HG03095 (cell line): Measurements from ENCODE around the gene ATP8B3.

Experiments used
- ATAC-seq: cut with Tn5 transposase; IDR thresholded peaks from one replicate; pipeline ENCODE4 v1.9.1; 2021; ENCODE audit warnings: moderate library complexity; ENCODE audit not compliant: unreplicated experiment

The ATP8B3 gene

DNA sequence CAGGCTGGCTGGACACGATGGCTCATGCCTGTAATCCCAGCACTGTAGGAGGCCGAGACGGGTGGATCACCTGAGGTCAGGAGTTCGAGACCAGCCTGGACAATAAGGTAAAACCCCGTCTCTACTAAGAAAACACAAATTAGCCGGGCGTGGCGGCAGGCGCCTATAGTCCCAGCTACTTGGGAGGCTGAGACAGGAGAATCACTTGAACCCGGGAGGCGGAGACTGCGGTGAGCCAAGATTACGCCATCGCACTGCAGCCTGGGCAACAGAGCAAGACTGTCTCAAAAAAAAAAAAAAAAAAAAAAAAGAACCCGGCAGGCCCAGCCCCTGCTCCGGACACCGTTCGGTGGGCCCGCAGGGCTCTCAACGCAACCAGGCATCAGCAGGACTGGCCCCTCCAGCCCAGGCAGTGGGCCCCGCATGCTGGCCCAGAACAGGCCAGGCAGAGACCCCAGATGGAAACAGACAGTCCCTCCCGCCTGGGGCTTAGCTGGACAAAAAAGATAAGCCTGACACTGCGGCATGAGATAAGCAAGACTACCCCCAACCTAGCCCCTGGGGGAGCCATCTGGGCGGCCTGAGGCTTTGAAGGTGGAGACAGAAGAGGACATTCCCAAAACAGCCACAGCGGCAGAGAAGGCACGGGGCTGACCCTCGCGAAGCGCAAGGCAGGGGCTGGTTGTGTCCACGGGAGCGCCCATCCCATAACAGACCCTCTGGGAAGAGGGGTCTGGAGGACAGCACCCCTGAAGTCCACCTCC is 24.6 kb upstream of the ATP8B3 start:
- no peak for ATAC-seq

DNA sequence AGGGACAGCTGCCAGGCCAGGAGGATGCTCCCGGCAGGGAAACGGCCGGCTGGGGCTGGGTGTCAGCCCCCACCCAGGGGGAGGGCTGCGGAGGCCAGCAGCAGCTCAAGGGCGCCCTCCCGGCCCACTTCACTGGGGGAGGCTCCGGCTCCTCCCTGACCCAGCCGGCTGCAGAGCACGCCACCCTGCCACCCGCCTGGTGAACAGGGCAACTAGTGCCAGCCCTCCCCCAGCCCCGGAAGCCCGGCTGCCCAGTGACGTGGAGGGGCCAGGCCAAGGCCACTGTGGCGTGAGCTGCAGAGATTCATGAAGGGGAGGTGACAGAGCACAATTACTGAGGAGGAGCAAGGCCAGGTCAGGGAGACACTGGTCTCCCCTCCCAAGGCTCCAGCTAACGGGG is 21.5 kb upstream of the ATP8B3 start:
- no peak for ATAC-seq

DNA sequence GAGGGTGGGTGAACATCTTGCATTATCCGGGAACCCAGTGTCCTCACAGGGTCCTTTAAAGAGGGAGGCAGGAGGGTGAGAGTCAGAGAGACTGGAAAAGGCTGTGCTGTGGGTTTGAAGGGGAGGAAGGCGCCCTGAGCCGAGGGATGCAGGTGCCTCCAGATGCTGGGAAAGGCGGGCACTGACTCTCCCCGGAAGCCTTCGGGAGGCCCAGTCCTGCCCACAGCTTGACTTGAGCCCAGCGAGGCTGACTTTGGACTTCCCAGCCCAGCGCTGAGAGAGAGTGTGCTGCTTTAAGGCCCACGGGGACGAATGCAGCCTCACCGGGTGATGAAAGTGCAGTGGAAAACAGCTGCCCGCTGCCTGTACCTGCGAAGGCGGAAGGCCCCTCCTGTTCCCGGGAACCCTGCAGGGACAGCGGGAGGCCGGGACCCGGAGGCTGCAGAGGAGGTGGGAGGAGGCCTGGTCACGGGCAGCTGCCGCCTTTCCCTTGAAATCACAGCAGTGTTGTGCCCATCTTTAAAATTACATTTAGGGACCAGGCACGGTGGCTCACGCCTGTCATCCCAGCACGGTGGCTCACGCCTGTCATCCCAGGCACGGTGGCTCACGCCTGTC is 20.1 kb upstream of the ATP8B3 start:
- no peak for ATAC-seq

DNA sequence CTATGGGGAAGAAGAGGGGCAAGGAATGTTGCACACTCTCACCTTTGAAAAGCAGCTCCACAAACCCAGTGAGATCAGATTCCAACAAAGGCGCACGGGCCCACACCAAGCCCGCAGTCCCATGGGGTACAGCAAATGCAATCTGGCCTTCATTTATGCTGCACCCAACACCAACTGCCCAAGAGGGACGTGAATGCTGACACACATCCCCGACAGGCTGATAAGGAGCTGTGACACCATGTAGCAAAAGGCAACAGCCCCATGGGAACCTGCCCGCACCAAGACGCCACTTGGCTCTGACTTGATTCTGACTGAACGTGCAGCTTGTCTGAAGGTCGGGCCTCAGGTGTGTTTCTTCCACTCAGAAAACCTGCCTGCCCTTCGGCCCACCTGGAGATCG is 18.9 kb upstream of the ATP8B3 start:
- ATAC-seq, result no peak

DNA sequence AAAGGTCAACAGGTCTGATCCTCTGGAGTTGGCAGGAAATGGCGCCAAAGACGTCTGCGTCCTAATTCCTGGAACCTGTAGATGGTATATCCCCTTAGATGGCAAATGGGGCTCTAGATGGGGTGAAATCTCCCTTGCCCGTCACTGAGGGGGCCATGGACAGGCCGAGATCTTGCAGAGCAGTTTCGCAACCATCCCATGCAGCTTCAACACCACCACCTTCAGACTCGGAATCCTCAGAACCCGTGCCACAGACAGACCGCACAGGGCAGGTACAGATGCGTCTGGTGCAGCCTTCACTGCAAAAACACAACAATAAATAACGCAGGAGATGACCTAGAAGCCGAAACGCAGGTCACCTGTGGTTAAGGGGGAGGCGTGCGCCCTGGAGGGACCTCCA is 18.5 kb upstream of the ATP8B3 start:
- no peak for ATAC-seq

DNA sequence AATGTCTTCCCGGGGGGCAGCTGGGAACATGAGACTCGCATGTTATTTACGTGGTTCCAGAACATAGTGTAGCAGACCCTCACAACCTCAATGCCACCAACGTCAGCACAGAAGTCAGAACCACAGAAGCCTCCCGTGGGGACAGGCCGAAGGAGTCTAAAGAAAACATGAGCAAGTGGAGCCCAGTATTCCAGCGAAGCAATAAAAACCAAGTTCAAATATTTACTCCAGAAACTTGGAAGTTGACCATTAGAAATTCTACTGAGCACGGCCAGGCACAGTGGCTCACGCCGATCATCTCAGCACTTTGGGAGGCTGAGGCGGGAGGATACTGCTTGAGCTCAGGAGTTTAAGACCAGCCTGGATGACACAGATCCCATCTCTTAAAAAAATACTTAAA is 17.9 kb upstream of the ATP8B3 start:
- no peak for ATAC-seq

DNA sequence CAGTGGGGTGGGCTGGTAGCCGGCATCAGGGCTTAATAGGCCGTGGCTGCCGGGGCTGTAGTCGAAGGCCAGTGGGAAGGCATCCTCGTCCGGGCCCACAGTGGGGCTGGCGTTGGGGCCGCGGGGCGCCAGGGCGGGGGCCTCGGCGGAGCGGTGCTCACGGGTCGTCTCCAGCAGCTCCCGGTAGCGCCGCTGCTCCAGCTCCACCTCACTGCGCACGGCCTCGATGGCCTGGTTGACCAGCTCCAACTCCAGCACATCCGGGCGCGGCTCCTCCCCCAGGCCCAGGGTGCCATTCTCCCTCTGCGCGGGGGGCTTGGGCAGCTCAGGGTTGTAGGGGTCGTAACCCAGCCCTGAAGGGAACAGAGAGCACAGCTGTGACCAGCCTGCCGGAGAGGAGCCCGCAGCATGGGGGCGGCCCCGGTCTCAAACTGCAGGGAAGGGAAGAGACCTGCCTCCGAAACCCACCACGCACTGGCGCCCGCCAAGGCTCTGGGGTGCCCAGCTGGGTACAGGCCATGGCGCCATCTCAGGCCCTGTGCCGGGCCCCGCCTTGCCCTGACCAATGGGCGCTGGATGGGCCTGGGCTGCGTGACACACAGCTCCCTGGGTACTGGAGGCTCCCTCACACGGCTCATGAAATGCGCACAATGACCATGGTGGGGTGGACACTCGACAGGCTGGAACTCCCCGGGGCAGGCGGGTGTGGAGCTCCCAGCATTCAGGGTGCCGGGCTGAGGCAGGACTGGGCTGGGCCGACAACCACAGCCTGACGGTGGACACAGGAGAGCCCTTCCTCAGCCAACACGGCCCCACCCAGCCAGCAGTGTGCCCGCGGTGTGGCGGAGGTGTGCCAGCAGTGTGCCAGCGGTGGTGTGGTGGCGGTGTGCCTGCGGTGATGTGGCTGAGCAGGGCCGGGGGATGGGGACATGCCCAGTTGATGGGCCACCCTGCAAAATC is 16.5 kb upstream of the ATP8B3 start:
- ATAC-seq, result no peak

DNA sequence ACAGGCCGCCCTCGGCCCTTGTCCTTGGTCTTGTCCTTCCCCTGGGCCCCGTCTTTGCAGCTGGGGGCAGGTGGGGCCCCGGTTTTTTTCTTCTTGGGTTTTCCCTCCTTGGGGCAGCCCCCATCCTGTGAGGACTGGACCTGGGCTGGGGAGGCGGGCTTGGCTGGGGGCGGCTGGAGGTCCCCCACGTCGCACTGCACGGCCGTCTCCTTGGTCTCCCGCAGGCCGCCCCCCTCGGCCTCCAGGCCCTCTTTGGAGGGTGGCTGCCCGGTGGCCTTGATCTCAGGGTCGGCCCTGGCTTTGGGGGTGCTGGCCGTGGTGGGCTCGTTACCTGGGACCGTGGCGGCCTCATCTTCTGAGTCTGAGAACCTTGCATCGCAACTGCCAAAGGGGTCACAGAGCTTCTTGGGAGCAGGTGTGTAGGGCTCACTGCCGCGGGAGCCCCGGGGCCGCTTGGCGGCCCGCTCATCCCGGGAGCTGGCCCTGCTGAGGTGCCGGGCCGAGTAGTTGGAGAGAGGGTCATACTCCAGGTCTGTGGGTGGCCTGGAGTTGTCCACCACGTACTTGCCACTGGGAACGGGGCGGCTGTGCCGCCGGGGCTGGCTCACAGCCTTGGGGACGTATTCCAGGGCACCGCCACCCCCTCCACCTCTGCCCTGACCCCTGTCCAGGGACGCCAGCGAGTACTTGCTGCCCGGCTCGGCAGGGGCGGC is 15.6 kb upstream of the ATP8B3 start:
- ATAC-seq, result no peak

DNA sequence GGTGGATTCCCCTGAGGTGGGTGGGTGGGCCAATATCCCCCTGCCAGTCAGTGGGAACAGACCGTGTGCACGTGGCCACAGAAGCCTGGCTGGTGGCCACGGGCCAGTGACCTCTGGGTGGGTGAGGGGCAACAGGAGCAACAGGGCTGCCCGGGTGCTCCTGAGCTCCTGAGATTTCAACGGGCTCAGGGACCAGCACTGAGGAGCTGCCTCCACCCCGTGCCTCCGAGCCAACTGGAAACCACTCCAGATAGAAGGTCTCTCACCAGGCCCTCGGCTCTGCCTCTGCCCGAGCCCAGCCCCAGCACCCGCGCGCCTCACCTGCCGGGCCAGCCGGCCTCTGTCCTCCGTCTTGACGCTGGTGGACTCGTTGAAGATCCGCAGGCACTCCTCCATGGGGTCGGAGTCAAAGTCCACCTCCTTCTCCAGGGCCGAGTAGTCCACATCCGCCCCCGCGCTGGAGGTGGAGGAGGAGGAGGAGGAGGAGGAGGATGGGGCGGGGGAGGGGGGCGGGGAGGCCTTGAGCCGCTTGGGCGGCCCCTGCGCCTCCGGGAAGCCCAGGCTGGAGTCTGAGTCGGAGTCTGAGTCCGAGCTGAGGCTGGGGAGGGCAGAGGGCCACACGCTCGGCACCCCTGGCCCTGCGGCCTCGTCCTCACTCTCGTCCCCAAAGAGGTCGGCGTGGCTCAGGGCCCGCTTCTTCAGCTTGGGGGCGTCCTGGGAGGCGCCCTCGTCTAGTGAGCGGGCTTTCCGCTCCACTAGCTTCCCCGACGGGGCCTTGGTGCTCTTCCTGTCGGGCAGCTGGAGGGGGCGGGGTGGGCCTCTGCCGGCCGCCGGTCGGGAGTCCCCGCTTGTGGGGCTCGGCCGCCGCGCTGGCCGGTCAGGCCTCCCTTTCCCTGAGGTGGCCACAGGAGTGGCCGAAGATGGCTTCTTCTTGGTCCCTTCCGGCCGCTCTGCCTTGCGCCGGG is 14.8 kb upstream of the ATP8B3 start:
- no peak for ATAC-seq

DNA sequence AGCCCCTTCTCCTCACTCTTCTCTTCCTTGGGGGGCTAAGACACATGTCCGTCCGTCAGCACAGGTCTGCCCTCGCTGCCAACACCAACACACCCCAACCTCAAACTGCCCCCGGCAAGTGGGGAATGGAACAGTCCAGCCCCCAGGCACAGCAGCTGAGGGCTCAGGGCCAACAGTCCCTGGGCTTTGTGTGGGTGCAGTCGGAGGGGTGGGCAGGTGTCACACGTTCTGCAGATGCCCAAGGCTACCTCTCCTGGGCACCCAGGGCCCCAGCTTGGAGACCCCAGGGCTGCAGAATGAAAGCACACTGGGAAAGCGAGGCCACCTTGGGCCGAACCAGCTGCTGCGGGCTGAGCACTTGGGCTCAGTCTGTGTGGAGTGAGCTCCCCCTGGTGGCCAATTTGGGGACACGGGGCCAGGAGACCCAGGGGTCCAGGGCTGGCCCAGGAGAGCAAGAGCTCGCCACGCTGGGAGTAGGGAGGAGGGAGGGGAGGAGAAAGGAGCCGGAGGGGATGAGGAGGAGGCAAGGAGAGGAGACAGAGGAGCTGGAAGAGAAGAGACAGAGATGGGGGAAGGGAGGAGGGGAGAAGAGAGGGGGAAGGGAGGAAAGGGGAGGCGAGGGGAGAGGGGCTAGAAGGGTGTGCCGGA is 14.0 kb upstream of the ATP8B3 start:
- ATAC-seq, result no peak

DNA sequence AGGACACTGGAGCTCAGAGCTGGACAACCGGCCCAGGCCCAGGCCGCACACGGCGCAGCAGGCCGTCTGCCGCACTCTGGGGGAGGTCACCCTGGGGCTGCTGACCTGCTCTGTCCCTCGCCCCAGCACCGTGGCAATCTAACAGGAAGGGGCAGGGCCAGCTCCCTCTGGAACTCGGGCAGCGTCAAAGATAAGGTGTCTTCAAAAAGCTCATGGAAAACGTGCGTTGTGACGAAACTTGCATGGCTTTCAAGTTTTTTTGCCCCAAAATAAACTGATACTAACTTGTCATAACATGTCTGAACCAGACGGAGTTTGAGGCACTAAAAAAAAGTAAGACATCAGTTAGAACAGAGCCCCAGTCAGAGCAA is 12.2 kb upstream of the ATP8B3 start:
- ATAC-seq, result no peak

DNA sequence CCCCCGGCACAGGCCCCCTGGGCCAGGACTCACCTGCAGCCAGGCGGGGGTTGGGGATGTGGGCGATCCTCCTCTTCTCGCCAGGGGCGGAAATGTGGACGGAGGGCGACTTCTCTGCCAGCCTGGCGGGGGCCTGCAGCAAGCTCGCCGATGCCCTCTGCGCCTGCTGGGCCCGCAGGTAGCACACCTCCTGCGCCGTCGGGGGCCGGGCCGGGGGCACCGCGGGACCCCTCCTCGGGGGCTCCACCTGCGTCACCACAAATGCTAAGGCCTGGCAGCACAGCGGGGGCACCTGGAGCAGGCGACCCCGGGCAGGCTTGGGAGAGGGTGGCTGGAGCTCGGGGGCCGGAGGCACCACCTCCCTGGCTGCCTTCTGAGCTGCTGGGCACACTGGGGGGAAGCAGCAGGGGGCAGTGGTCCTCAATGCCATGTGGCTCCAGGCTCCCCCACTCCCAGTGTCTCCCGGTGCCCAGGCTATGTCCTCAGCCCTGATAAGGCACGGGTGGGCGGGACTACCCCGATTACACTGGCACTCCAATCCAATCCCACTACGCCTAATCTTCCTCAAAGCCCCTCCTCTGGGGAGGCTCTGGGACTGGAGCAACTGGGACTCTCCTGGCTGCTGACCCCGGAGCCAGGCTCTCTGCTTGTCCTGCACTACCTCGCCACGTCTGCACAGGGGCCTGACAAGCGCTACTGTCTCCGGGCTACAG is 11.6 kb upstream of the ATP8B3 start:
- no peak for ATAC-seq

DNA sequence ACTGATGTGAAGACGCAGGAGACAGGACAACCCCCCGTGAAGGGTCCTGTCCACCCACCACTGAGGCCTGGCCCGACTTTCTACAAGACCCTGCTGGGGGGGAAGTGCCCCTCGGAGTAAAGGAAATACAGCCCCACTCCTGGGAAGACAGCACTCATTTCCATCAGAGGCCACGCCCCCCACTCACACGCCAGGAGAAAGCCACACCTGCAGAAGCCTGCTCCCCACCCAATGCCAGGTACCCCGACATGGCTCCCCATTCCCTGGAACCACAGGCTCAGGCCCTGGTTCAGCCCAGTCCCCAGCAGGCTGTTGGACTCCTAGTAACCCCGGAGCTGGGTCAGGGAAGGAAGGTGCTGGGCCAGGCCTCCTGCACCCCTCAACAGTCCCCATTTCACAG is 10.9 kb upstream of the ATP8B3 start:
- ATAC-seq, result no peak

DNA sequence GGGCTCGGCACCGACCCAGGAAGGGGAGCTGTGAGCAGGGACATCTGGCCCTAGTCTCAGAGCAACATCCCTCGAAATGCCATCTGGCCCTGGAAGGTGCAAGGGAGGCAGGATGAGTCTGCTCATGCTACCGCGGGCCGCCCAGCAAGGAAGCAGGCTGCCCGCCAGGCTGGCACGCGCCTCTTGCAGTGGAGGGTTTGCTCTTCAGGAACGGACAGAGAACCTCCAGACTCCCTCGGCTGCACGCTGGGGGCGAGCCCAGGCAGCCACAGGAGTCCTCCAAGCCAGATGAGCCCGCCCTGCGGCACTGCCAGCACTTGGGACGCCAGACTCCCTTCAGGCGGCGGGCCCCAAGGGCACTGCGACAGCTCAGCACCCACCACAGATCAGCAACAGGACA is 10.1 kb upstream of the ATP8B3 start:
- ATAC-seq, result no peak

DNA sequence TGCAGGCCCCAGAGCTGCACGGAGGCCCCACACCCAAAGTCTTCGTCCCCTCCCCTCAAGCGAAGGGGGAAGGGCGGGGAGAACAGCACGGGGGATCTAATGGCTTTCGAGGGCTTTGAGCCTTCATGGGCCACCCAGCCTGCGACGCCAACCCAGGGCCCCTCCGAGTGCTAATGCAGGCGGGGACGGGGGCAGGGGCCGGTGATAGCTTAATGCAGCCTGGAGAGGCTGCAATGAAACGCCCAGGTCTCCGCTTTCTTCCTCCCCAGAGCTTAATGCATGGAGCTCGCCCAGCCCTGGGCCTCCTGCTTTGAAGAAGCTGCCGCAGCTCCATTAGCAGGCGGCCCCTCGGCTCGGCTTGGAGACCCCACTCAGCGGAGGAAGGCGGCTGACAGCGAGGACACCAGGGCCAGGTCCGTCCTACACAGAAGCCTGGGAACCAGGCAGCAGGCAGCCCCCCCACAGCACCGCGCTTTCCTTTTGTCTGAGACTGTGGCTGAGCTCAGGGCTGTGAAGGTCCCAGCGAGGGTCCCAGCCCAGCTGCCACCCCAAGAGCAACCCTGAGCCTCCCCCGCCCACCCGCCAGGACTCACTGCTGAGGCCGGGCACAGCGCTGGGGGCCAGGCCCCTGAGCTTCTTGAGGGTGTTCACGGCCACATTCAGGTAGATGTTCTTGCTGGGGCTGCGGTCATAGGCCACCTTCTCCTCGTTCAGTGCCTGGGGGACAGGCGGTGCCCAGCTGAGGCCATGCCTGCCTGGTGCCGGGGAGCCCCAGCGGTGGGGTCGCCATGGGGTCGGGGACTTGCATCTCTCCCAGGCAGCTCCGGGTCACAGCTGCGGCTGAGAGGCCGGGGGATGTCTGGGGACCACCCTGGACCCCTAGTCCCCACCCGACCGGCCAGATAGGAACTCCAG is 7.5 kb upstream of the ATP8B3 start:
- ATAC-seq, result no peak

DNA sequence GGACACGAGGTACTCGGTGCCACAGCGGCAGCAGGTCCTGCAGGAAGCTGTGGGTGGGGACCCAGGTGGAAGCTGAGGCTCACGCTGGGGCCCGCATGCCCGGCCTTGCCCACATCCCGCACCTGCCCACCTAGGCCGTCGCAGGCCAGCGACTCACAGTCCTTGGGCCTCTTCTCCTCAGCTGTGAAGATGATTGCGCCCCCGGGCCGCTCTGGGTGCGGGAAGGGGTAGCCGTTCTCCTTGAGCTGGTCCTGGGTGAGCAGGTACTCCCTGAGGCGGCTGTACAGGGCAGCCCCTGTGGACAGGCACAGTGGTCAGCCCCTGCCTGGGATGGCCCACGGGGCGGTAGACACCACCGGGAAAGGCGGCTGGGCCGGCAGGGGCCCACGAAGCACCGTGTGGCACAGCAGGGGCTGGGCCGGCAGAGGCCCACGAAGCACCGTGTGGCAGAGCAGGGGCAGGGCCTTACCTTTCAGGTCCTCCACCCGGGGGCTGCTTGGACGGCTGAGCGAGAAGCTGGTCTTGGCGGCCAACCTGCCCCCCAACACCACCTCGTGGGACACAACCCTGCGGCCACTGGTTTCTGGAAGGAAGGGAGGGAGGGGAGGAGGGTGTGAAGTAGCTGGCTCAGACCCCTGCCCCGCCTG is 6.6 kb upstream of the ATP8B3 start:
- no peak for ATAC-seq

DNA sequence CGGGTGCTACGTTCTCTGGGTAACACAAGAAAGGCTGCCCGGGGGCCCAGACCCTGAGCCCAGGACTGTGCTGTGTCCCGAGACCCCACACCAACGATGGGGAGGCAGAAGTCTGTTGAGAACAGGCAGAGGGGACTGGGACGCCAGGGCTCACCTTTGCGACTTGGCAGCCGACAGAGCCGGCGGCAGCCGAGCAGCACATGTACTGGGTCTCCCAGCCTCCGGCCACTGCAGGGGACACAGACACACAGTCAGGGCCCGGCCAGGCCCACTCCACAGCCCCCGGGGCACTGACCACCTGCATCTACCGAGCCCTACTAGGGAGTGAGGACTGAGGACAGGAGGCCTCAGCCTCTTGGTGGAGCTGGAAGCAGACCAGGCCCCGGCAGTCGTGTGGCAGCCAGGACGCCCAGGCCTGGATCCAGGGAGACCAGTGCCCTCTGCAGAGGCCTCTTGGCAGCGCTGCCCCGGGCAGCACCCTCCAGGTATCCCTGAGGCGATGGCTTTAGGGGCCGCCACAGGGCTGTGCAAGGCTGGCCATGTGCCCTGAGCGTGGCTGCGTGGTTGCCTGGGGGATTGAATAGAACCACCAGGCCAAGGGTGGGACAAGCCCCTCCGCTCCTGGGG is 5.6 kb upstream of the ATP8B3 start:
- no peak for ATAC-seq
